Retina (tissue), 1 donor: ENCODE measurements around the gene UBE2D3.
"Not testable (repeated sequence)": the region's sequence is repeated elsewhere in the genome, so short reads cannot be mapped to it uniquely, and the experiment has no call there.

Experiments
- DNase-seq: peaks from one replicate; pipeline ENCODE4 v3.0.0-alpha.2; 2016

Gene UBE2D3

GRCh38 chr4:102829803-102830202 is 2.5 kb upstream of the UBE2D3 start:
- no peak for DNase-seq

GRCh38 chr4:102828497-102828808 is 1.1 kb upstream of the UBE2D3 start:
- no peak for DNase-seq

- peak; percentile 96 for DNase-seq
Observed at GRCh38 chr4:102827674-102828496, 534 bp upstream of the UBE2D3 start.

DNA sequence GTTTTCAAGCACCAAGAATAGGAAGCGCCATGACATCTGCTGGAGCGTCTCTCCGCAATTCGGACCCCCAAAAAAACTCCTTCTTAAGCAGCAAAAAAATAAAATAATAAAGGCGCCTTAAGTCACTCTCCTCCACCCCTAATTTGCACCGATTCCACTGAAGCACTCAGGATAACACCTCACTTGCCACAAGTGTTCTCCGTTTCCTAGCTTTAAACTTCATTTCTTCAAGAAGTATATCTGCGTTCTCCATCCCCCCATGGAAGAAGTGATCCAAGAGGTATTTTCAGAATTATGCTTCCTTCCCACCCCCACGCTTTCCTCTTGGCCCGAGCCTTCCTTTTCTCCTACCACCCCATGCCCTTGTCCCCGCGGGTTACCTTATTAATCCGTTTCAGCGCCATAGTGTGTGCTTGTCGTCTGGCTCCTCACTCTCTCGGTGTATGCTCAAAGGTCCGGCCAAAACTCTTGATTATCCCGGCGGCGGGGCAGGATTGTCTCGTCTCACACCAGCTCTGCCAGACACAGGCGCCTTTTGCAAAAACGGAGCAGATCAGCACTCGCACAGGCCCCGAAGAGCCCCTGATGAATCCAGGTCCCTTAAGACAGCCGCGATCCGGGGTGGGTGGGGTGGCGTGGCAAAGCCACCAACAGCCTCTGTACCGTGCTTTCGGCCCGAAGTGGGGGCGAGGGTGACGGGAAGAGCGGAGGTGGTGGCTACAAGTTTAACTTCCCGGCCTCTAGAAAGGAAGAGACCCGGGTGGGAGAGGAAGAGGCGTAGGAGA is 1.1 kb downstream of the UBE2D3 start:
- DNase-seq: no peak

GRCh38 chr4:102825261-102826091 is 1.9 kb downstream of the UBE2D3 start:
- DNase-seq: peak; percentile 75

DNA sequence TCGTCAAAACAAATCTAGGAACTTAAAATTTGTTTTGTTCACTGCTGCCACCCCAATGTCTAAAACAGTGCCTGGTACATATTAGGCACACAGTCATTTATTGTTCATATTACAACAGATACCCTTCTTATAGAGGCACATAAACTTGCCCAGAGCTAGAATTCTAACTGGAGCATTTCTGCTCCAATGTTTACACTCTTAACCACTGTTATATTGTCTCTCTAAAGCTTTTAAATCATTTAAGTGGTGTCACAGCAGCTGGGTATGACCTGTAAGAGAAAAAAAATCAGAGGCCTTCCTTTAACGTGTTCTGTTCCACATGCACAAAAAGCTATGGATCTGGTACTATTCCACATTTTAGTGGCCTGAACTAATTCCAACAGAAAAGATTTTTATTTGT is 3.0 kb downstream of the UBE2D3 start:
- DNase-seq: no peak

DNA sequence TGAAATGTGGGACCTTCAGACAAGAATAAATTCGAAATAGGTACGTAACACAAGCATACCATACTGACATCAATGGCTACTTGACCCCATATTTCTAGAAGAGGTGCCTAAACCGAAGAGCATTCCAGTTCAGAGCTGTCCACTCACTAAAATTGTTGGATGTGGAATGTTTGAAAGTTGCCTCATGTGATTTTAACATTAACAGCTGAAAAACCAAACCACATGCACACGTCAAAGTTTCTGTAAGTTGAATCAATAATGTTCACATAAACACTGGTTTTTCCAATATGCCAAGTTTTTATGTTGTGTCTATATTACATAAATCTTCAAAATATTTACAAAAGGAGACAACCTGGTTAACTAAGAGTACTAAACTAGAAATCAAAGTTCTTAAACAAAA is 3.5 kb downstream of the UBE2D3 start:
- no peak for DNase-seq

- DNase-seq: no peak
Observed at GRCh38 chr4:102823464-102823863, 3.9 kb downstream of the UBE2D3 start.

DNA sequence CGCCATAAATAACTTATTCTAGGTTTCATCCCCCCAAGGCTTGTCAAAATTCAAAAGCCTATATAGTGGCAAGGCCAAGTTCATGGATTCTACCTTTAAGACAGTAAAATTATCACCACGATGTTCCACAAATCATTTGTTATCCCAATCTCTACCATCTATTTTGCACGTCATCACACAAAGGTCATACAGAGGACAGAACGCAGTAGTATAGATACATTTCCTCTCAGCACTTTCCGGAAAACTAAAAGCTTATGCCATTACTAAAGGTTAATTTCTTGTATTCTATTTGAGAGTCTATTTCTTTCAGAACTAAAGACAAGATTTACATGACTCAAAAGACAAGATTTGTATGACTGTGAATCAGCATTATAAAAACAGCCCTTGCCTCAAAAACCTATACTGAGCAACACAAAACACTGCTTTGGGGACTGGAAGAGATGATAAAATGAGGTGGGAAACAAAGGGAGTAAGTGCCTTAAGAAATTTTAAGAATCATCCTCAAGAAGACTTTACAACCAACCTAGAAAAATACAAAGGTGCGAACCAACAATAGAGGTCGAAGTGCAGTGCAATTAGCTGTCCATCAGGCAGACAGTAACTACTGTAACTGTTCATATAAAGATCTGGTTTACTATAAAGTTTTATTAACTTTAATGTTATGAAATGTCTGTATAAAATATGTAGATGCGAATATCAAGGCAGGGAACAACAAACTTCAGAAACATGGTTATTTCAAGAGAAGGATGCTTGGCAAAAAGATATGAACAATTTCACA is 7.6 kb downstream of the UBE2D3 start:
- DNase-seq: no peak

DNA sequence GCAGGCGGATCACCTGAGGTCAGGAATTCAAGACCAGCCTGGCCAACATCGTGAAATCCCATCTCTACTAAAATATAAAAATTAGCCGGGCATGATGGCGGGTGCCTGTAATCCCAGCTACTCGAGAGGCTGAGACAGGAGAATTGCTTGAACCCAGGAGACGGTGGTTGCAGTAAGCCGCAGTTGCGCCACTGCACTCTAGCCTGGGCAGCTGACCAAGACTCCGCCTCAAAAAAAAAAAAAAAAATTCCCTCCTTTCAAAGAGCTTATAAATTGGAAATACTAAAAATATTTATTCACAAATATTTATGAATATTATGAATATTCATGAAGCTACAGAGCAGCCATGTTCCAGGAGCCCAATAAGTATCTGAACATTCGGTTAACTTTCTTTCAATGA is 8.3 kb downstream of the UBE2D3 start:
- not testable (repeated sequence) for DNase-seq

DNA sequence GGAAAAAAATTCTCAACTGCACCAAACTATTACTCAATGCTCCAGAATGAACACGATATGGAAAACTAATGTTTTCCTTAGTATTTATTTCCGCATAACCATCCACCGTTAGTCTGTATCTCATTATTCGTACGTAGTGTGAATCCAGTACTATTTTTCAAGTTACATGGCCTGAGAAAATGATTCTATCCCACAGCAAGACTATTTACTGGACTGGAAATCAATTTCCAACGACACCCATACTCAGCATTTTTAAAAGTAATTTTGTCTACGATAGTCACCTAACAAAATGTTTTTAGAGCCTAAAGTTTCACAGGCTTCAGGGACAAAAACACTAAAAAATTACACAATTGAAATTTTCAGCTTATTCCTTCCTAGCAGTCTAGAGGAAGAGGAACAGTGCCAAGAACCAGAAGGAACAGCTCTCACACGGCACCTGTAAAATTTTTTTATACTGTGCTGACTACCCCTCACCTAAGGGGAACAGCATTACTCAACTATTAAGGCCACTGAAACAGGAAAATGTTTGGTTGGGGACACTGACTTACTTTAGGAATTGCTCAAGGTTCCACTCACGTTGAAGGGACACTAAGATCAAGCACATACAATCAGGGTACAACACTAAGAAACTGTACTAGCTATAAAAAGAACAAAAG is 9.6 kb downstream of the UBE2D3 start:
- DNase-seq: no peak

- DNase-seq: no peak
Observed at GRCh38 chr4:102817021-102817605, 10.2 kb downstream of the UBE2D3 start.

- DNase-seq: no peak
Observed at GRCh38 chr4:102815981-102816380, 11.4 kb downstream of the UBE2D3 start.

DNA sequence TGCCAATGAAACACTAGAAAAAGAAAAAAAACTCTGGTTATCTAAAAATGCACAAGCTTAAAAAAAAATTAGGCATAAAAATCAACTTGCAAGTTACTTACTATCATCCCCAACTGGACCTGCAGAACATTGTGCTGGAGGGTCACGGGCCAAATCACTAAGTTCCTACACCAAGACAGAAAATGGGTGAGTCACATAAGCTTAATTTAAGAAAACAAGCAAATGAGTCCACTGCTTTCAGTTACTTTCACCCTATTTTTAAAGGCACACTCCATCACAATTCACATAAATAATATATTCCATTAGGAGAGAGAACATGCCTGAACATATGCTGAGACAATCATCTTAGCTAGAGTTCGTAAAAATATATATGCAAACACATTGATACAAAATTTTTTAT is 17.7 kb downstream of the UBE2D3 start:
- no peak for DNase-seq

DNA sequence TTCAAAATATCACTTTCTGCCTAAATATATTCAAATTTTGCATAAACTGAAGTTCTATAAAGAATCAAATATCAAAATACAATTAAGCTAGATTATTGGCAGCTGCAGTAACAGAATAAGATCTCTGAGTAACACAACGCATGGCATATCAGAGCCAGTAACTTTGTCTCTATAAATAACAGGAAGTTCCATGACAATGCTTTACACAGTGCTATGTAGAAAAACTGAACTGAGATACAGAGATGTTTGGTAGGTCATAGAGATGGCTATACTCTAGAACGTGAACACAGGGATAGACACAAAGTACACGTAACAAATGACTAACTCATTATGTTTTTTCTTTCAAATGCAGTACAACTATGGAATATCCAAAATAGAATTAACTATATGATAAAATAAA is 18.2 kb downstream of the UBE2D3 start:
- DNase-seq: no peak

DNA sequence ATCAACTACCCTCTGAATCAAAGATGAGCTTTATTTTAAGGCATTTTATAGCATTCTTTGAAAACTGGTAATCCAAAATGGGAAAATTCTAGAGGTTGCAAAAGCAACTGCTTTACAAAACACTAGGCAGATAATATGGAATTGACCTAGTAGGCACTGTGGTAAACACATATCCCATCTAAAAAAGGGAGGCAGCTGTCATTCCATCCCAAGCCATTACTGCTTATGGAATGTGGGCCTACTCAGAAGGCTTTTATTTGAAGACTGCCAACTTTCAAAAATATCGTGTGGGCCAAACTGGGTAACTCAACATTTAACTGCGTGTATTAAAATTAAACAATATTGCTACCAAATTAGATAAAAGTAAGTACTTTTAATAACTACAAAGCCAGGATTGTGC is 19.3 kb downstream of the UBE2D3 start:
- no peak for DNase-seq

DNA sequence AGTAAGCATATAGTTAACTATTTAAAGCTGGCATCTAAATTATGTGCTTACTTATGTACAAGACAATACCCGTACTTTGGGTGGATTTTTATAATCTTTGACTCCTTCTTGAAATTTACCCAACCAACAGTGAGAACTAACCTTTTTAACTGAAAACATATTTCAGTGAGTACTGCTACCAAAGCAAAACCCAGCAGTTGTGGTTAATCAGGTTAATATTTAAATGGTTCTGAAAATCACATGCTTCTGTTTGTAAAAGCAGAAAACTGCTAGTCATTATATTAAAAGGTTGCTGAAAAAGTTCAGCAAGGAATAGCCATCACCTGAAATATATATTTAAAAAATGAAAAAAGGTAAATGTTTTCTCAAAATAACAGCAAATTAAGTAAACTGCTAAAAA is 20.0 kb downstream of the UBE2D3 start:
- DNase-seq: no peak

- no peak for DNase-seq
Observed at GRCh38 chr4:102799816-102800215, 27.5 kb downstream of the UBE2D3 start.

DNA sequence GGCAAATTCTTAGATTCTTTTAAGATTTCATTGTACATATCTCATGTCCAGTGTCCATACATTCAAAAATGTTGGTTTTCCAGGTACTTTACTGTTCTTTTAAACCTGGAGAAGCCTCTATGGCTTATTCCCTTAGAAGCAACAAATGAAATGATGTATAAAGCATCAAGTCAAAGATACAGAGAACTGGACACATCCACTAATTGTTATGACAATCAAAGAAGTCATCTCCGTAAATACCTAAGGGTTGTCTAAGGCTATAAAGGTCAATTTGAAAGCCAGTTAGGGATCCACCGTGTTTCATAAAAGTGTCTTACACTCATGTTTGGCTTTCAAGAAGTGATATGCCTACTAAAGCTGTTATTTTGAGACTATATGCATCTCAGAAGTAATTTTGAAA is 32.4 kb downstream of the UBE2D3 start:
- DNase-seq: no peak

DNA sequence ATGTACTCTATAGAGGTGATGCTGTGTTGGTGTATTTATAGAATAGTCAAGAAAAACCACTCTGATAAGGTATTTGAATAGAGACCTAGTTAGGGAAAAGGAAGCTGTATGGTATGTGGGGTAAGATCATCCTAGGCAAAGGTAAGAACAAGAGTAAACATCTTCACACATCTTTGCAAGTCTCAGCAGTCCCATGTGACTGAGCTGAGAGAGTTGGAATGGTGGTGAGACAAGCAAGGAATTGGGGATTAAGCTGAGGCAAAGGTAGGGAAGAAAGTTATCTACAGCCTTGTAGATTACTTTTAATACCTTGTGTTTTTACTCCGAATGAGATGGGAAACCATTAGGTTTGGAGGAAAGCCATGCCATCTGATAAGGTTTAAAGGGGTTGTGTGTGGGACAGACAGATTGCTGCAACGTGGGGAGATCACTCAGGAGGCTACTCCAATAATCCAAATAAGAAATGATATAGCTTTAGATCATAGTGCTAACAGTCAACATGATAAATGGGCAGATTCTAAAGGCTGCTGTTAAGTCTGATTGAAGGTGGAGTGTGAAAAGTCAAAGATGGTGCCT is 34.9 kb downstream of the UBE2D3 start:
- no peak for DNase-seq

- no peak for DNase-seq
Observed at GRCh38 chr4:102791318-102791835, 36.0 kb downstream of the UBE2D3 start.
